Activated CD8-positive, alpha-beta T cell treated with anti-CD3 and anti-CD28 coated beads for 36 hours (primary cell): Measurements from ENCODE around the gene KCND1. TPM values are rescaled to one million over a fixed set of nuclear protein-coding genes. Genes with fewer than 3 reads are reported as not detected.
A peak's percentile ranks its signal among the peaks of the same experiment; 100 is the strongest.

ENCODE experiments used
- ATAC-seq: fragments of 200-7000 bp; cut with Tn5 transposase; one replicate; pipeline ENCODE4 v1.10.0; 2021; ENCODE audit warnings: mild to moderate bottlenecking, moderate library complexity
- CTCF ChIA-PET: fragments of 350-600 bp; sonication (Branson Sonifier 250); formaldehyde crosslinking; loops from one replicate; lab custom pipeline; 2021; ENCODE audit warnings: antibody characterized with exemption; lab: Charles Lee
- POLR2A ChIA-PET: fragments of 350-600 bp; sonication (Branson Sonifier 250); formaldehyde crosslinking; loops from one replicate; lab custom pipeline; 2021; ENCODE audit warnings: antibody characterized with exemption; lab: Charles Lee
- DNase-seq: peaks from one replicate; pipeline ENCODE4 v3.0.0-alpha.2; 2020
- H3K27ac Mint-ChIP-seq: one replicate; pipeline ENCODE4 v1.8.0; 2021; ENCODE audit warnings: mild to moderate bottlenecking, mixed read lengths
- H3K27me3 Mint-ChIP-seq: one replicate; pipeline ENCODE4 v1.8.0; 2021; ENCODE audit warnings: mixed read lengths
- H3K36me3 Mint-ChIP-seq: one replicate; pipeline ENCODE4 v1.8.0; 2021; ENCODE audit warnings: low read depth, mixed read lengths
- H3K4me1 Mint-ChIP-seq: one replicate; pipeline ENCODE4 v1.8.0; 2021; ENCODE audit warnings: low read depth, mixed read lengths
- H3K4me3 Mint-ChIP-seq: one replicate; pipeline ENCODE4 v1.8.0; 2021; ENCODE audit warnings: mild to moderate bottlenecking, moderate library complexity, mixed read lengths
- H3K9me3 Mint-ChIP-seq: one replicate; pipeline ENCODE4 v1.8.0; 2021; ENCODE audit warnings: mixed read lengths
- CTCF ChIP-seq: fragments of 200-600 bp; IDR thresholded peaks from one replicate; pipeline ENCODE4 v1.8.0; 2022; ENCODE audit warnings: antibody characterized with exemption, mild to moderate bottlenecking
- intact Hi-C: fragments of 100-400 bp; cut with micrococcal nuclease; formaldehyde crosslinking; loops from one replicate; pipeline ENCODE4 v1.10.0; 2022
- total RNA-seq, 2 experiments: library from RNA; stranded (reverse); gene quantifications; one replicate each; pipeline ENCODE4 v1.2.3, GENCODE V29; 2021

KCND1 gene
- total RNA-seq, result 1 to 10 TPM; 2.5 to 2.6 TPM

- ATAC-seq, result peak; percentile 46
- ChIA-PET CTCF (interaction anchor here (1.0 to 3.2 kb wide), 4 partner anchors 8 to 72 kb away, joined by 3 to 7 read pairs (median 5); partner anchors contain the start of gene TFE3), POLR2A (interaction anchor here (0.5 to 1.6 kb wide), 4 partner anchors 10 to 393 kb away, joined by 3 to 4 read pairs (median 3); no protein-coding TSS in a partner anchor)
- Mint-ChIP-seq H3K27ac (peak within 1 kb of the TSS; percentile 15), H3K4me1 (peaks cover 18% of the 10 kb centered on the region), H3K9me3 (no peaks in the 10 kb centered on the region), H3K27me3 (no peaks in the 10 kb centered on the region), H3K4me3 (peak within 1 kb of the TSS; percentile 33), H3K36me3 (peaks cover 18% of the 10 kb centered on the region)
- no peak for DNase-seq
- no peak for TF ChIP-seq CTCF
- intact Hi-C loops, result loop anchor here (5.0 kb wide), 1 partner anchor 71 kb away; the partner anchor contains the start of gene TFE3
Observed at GRCh38 chrX:48971249-48972219, at the start of gene KCND1. Gene KCND1 (minus strand): TSS chrX:48971844. CDS start chrX:48970271, 1,573 bp downstream.

GRCh38 chrX:49019599-49020249 lies 48.1 kb upstream of the KCND1 start:
- Mint-ChIP-seq H3K36me3 (peaks cover 3% of the 10 kb centered on the region), H3K9me3 (no peaks in the 10 kb centered on the region), H3K27me3 (no peaks in the 10 kb centered on the region), H3K4me3 (no peak overlapping the region), H3K27ac (no peak overlapping the region), H3K4me1 (no peaks in the 10 kb centered on the region)
- DNase-seq (no peak), ATAC-seq (no peak)
- intact Hi-C loops, result no loop called here
- TF ChIP-seq CTCF, result no peak
- CTCF ChIA-PET, result no interaction called here
- POLR2A ChIA-PET, result no interaction called here

- no peak for DNase-seq
- no peaks in the 10 kb centered on the region for H3K9me3 Mint-ChIP-seq
- TF ChIP-seq CTCF, result no peak
- ChIA-PET POLR2A (no interaction called here), CTCF (no interaction called here)
- no peaks in the 10 kb centered on the region for H3K27me3 Mint-ChIP-seq
- no peak overlapping the region for H3K4me3 Mint-ChIP-seq
- H3K27ac Mint-ChIP-seq, result no peak overlapping the region
- no peaks in the 10 kb centered on the region for H3K36me3 Mint-ChIP-seq
- no peak for ATAC-seq
- H3K4me1 Mint-ChIP-seq, result no peaks in the 10 kb centered on the region
- intact Hi-C loops, result no loop called here
Observed at GRCh38 chrX:49019050-49019449, 47.4 kb upstream of the KCND1 start.

- TF ChIP-seq CTCF, result no peak
- Mint-ChIP-seq H3K36me3 (peaks cover 19% of the 10 kb centered on the region), H3K27me3 (no peaks in the 10 kb centered on the region), H3K27ac (peak overlapping the region; percentile 63), H3K4me3 (peak overlapping the region; percentile 55), H3K9me3 (no peaks in the 10 kb centered on the region), H3K4me1 (peaks cover 21% of the 10 kb centered on the region)
- intact Hi-C loops, result loop anchor here (10.0 kb wide), 1 partner anchor 49 kb away; the partner anchor contains the start of gene OTUD5
- no peak for DNase-seq
- POLR2A ChIA-PET, result no interaction called here
- ATAC-seq, result no peak
- CTCF ChIA-PET, result no interaction called here
Observed at GRCh38 chrX:49003696-49004095, 32.1 kb upstream of the KCND1 start.
